Colonic mucosa (tissue), 4 donors: ENCODE results near the gene AUTS2. TPM values are rescaled to one million over a fixed set of nuclear protein-coding genes. Genes with fewer than 3 reads are reported as not detected.

Source experiments
- DNase-seq: peaks from one replicate; pipeline ENCODE4 v3.0.0-alpha.2; 2020
- H3K27ac ChIP-seq: fragments of 200-600 bp; one replicate; pipeline ENCODE4 v1.8.0; 2021
- H3K27me3 ChIP-seq: fragments of 200-600 bp; one replicate; pipeline ENCODE4 v1.8.0; 2021
- H3K36me3 ChIP-seq: fragments of 200-600 bp; one replicate; pipeline ENCODE4 v1.8.0; 2021
- H3K4me1 ChIP-seq: fragments of 200-600 bp; one replicate; pipeline ENCODE4 v1.8.0; 2021; ENCODE audit warnings: mild to moderate bottlenecking
- H3K4me3 ChIP-seq: fragments of 200-600 bp; one replicate; pipeline ENCODE4 v1.8.0; 2021
- H3K9ac ChIP-seq, 2 donors: one replicate each; pipeline ENCODE4 v1.7.0; 2013; ENCODE audit warnings: control low read depth in 2 of 2, low read depth in 2 of 2, low read length in 2 of 2
- H3K9me3 ChIP-seq: fragments of 200-600 bp; one replicate; pipeline ENCODE4 v1.8.0; 2021
- intact Hi-C: fragments of 100-400 bp; cut with DNase I; formaldehyde crosslinking; loops from one replicate; pipeline ENCODE4 v1.14.1; 2022
- total RNA-seq, 2 donors: library from RNA; stranded (reverse); fragmentation: NEBNext Ultra II Directional in 1 of 2; extraction: Animal tissue kit (Norgen Biotek cat#: 25700) in 1 of 2; gene quantifications; one replicate each; pipeline ENCODE4 v1.2.1, GENCODE V29; 2021
- TF ChIP-seq, protein P1 (sequence below): fragments of 200-600 bp; IDR thresholded peaks from one replicate; pipeline ENCODE4 v1.8.0; 2022; ENCODE audit warnings: antibody characterized with exemption, mild to moderate bottlenecking
- donor health status: healthy.
- donor health status: DM: no; HTN: no; CAD: no.
- donor health status: DM: no; HTN: no; CAD: no.

AUTS2 gene
- total RNA-seq, 2 donors from 2014 or later = 39.8 to 42.3 TPM

DNA sequence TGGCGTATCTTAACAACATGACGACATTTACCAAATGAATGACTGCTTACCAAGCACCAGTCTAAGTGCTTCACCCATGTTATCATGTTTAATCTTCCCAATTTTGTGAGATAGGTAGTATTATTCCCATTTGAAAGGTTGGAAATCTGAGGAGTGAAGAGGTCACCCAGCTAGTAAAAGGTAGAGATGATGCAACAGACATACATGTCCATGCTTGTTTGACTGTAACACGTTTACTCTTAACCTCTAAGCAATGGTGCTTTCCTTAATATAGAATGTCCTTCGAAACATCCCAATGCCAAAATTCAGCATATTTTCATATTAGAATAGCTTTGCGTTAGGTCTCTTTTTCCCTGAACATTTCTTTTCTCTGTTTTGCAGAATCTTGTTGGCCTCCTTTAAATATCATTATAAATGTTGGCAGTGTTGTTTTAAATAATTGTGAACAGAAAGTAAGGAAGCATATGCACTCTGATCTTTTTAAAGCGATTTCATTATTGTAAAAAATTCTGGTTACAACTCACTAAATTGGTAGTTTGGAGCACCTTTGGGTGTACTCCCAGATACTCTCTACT is 722.8 kb downstream of the AUTS2 start:
- Histone ChIP-seq H3K9me3 (no peaks in the 10 kb centered on the region), H3K4me3 (no peak overlapping the region), H3K27me3 (no peaks in the 10 kb centered on the region), H3K4me1 (no peaks in the 10 kb centered on the region), H3K36me3 (no peaks in the 10 kb centered on the region), H3K27ac (no peak overlapping the region), H3K9ac (no peak overlapping the region)
- intact Hi-C loops = no loop called here
- TF ChIP-seq, protein P1, sequence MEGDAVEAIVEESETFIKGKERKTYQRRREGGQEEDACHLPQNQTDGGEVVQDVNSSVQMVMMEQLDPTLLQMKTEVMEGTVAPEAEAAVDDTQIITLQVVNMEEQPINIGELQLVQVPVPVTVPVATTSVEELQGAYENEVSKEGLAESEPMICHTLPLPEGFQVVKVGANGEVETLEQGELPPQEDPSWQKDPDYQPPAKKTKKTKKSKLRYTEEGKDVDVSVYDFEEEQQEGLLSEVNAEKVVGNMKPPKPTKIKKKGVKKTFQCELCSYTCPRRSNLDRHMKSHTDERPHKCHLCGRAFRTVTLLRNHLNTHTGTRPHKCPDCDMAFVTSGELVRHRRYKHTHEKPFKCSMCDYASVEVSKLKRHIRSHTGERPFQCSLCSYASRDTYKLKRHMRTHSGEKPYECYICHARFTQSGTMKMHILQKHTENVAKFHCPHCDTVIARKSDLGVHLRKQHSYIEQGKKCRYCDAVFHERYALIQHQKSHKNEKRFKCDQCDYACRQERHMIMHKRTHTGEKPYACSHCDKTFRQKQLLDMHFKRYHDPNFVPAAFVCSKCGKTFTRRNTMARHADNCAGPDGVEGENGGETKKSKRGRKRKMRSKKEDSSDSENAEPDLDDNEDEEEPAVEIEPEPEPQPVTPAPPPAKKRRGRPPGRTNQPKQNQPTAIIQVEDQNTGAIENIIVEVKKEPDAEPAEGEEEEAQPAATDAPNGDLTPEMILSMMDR = no peak
- no peak for DNase-seq

DNA sequence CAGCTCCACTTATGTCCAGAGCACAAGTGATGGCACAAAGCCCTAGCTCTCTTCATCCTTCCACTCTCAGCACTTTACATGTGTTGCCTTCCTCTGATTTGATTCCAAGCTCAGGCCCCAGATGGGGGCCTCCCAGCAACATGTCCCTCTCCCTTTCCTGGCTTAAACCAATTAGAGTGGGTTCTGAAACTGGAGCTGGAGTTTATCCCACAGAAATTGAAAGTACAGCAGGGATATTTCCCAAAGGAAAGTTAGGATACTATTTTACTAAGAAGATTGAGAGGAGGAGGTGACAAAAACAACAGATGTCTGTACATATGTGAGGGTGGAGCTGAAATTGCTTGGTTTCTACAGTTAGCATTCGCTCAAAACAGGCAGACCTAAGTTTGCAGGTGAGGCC is 724.6 kb downstream of the AUTS2 start:
- Histone ChIP-seq H3K27ac (no peak overlapping the region), H3K9ac (no peak overlapping the region), H3K4me1 (no peaks in the 10 kb centered on the region), H3K9me3 (no peaks in the 10 kb centered on the region), H3K27me3 (no peaks in the 10 kb centered on the region), H3K36me3 (no peaks in the 10 kb centered on the region), H3K4me3 (no peak overlapping the region)
- intact Hi-C loops = no loop called here
- TF ChIP-seq, protein P1 = no peak
- no peak for DNase-seq

DNA sequence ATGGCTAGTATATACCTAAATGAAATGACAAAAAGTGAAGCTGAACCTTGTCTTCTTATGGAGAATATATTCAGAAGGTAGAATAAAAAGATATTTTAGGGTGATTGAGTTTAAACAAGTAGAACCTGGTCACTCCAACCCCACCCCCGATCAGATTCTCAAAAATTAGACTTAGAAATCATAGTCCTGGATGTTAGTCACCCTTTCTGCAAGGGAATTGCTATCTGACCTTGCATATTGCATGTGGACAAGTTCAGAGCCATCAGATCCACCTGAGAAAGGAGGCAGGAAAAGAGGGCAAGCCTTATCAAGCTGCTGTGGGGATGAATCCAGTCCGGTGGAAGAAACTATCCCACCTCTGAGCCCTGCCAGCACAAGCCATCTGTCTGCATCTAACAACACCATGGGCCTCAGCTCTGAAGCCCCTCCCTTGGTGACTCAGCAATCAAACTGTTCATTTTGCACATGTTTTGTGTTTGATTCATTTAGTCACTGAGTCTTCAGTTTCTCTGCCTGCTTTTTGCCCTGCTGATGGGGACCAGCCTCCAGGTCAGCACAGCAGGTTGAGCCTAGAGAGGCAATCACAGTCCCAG is 727.3 kb downstream of the AUTS2 start:
- Histone ChIP-seq H3K4me1 (no peaks in the 10 kb centered on the region), H3K36me3 (no peaks in the 10 kb centered on the region), H3K9me3 (no peaks in the 10 kb centered on the region), H3K4me3 (no peak overlapping the region), H3K27me3 (no peaks in the 10 kb centered on the region), H3K9ac (no peak overlapping the region), H3K27ac (no peak overlapping the region)
- intact Hi-C loops = no loop called here
- TF ChIP-seq, protein P1 = no peak
- no peak for DNase-seq

DNA sequence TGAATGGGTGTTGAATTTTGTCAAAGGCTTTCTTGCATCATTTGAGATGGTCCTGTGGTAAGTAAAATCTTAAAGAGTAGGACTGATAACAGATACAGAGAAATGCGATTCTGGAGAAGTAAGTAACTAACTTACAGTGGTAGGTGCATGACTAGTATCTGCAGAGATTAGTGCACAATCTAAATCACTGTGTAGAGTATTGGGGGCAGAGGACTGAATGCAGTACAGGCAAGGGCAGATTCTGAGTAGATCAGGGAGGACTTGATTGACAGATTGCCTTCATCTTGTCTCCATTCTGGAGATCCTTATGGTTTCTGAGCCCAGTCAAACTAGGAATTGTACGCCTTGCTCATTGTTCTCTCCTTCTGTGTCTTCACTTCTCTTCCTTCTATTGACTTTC is 736.0 kb downstream of the AUTS2 start:
- Histone ChIP-seq H3K36me3 (no peaks in the 10 kb centered on the region), H3K9me3 (no peaks in the 10 kb centered on the region), H3K9ac (no peak overlapping the region), H3K4me1 (no peaks in the 10 kb centered on the region), H3K27me3 (no peaks in the 10 kb centered on the region), H3K27ac (no peak overlapping the region), H3K4me3 (no peak overlapping the region)
- DNase-seq = no peak
- TF ChIP-seq, protein P1 = no peak
- intact Hi-C loops = no loop called here

DNA sequence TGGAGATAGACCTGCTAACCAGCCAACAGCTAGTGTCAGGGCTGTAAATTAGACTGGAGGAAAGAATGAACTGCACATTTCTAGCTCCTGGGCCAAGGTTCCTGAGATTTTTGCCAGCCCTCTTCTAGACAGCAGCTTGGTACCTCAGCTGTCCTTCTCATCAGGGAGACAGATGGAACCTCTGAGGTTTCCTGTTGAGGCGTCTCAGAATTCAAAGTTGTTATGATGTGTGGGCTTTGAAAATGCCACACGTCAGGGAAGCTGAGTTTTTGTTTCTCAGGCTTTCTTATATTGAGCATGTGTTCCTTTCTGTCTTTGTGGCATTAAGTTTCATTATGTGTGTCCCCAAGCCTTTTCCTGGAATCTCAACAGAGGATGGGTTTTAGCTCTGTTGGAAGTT is 736.6 kb downstream of the AUTS2 start:
- Histone ChIP-seq H3K4me3 (no peak overlapping the region), H3K27ac (no peak overlapping the region), H3K4me1 (no peaks in the 10 kb centered on the region), H3K9me3 (no peaks in the 10 kb centered on the region), H3K9ac (no peak overlapping the region), H3K36me3 (no peaks in the 10 kb centered on the region), H3K27me3 (no peaks in the 10 kb centered on the region)
- TF ChIP-seq, protein P1 = no peak
- intact Hi-C loops = no loop called here
- DNase-seq = no peak
